Measurements from ENCODE around the gene VCAM1. TPM values are rescaled to one million over a fixed set of nuclear protein-coding genes. Genes with fewer than 3 reads are reported as not detected.
A peak's percentile ranks its signal among the peaks of the same experiment; 100 is the strongest.

Gene VCAM1
- total and polyA plus RNA-seq, 2 of the 4 experiments (the other 2 are of a cell fraction): 10.1 to 21.1 TPM

DNA sequence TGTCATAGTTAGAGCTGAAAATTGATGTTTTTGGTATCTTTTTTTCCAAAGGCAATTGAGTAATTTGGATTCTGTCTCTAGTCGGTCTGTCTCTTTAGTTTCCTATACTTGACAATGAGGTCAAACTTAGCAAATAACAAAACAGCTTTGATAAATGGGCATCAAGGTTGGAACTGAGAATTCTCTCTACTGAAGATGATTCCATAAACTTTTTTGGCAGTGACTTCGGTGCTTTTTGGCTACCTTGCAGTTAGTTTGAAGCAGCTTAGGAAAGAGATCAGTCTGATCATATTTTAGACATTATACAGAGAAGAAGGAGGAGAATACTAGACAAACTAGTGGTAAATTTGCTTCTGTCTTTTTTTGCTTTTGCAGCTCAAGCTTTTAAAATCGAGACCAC, 559 bp downstream of the VCAM1 start:
- peak overlapping the region; percentile 40; the same call in 1 of the 2 replicates for H4K91ac ChIP-seq (ENCODE audit: insufficient read depth, low read depth, low read length)
- H3K4ac ChIP-seq (ENCODE audit: low read depth, low read length): peak overlapping the region; percentile 64
- H2BK5ac ChIP-seq (ENCODE audit: low read depth, low read length, poor library complexity, severe bottlenecking): no peak overlapping the region
- ChIA-PET CTCF (interaction anchor here (1.2 kb wide), 1 partner anchor 49 kb away, joined by 3 read pairs; no protein-coding TSS in a partner anchor), POLR2A (ENCODE audit: unreplicated experiment) (no interaction called here)
- WGBS, 2 experiments (ENCODE audit: extremely low coverage in 2 of 2, insufficient read length in 1 of 2): no CpG with 5 or more reads among the region's 3 CpGs
- peak overlapping the region; percentile 24 to 82; a peak in 3 of 4 replicates for H4K8ac ChIP-seq (ENCODE audit: low read depth in 2 of 2, low read length in 2 of 2)
- DNase-seq: no peak
- intact Hi-C loops (cut with micrococcal nuclease): loop anchor here (2.0 to 5.0 kb wide), 3 partner anchors 49 to 188 kb away; no protein-coding TSS in a partner anchor
- TF ChIP-seq MAZ (IDR thresholded peaks at IDR 0.05; ENCODE audit: borderline replicate concordance, low read depth, low read length): no peak
- no peak for TF ChIP-seq SMC3 (IDR thresholded peaks at IDR 0.05; ENCODE audit: low read depth, low read length)
- TF ChIP-seq NFE2L2 (IDR thresholded peaks at IDR 0.05; ENCODE audit: low read depth, low read length): no peak
- TF ChIP-seq, protein P1, sequence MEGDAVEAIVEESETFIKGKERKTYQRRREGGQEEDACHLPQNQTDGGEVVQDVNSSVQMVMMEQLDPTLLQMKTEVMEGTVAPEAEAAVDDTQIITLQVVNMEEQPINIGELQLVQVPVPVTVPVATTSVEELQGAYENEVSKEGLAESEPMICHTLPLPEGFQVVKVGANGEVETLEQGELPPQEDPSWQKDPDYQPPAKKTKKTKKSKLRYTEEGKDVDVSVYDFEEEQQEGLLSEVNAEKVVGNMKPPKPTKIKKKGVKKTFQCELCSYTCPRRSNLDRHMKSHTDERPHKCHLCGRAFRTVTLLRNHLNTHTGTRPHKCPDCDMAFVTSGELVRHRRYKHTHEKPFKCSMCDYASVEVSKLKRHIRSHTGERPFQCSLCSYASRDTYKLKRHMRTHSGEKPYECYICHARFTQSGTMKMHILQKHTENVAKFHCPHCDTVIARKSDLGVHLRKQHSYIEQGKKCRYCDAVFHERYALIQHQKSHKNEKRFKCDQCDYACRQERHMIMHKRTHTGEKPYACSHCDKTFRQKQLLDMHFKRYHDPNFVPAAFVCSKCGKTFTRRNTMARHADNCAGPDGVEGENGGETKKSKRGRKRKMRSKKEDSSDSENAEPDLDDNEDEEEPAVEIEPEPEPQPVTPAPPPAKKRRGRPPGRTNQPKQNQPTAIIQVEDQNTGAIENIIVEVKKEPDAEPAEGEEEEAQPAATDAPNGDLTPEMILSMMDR (conservative IDR thresholded peaks at IDR 0.05; ENCODE audit: low read depth, low read length): no peak
- TF ChIP-seq, protein P2, sequence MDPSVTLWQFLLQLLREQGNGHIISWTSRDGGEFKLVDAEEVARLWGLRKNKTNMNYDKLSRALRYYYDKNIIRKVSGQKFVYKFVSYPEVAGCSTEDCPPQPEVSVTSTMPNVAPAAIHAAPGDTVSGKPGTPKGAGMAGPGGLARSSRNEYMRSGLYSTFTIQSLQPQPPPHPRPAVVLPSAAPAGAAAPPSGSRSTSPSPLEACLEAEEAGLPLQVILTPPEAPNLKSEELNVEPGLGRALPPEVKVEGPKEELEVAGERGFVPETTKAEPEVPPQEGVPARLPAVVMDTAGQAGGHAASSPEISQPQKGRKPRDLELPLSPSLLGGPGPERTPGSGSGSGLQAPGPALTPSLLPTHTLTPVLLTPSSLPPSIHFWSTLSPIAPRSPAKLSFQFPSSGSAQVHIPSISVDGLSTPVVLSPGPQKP (IDR thresholded peaks at IDR 0.05; ENCODE audit: borderline replicate concordance, low read depth, low read length): no peak
- TF ChIP-seq BHLHE40 (IDR thresholded peaks at IDR 0.05; ENCODE audit: low read depth, low read length): no peak
- TF ChIP-seq FOS (IDR thresholded peaks at IDR 0.05; ENCODE audit: low read depth, low read length): no peak
- no peak for TF ChIP-seq RAD21 (IDR thresholded peaks at IDR 0.05; ENCODE audit: low read length)
- no peak for TF ChIP-seq MXI1 (IDR thresholded peaks at IDR 0.05; ENCODE audit: borderline replicate concordance, low read depth, low read length)
- TF ChIP-seq CEBPB (IDR thresholded peaks at IDR 0.05; ENCODE audit: low read depth, low read length): no peak
- no peak for TF ChIP-seq POLR2A (IDR thresholded peaks at IDR 0.05; ENCODE audit: low read depth, low read length)
- TF ChIP-seq, protein P3, sequence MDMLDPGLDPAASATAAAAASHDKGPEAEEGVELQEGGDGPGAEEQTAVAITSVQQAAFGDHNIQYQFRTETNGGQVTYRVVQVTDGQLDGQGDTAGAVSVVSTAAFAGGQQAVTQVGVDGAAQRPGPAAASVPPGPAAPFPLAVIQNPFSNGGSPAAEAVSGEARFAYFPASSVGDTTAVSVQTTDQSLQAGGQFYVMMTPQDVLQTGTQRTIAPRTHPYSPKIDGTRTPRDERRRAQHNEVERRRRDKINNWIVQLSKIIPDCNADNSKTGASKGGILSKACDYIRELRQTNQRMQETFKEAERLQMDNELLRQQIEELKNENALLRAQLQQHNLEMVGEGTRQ (IDR thresholded peaks at IDR 0.05; ENCODE audit: low read depth, low read length): no peak
- no peak for TF ChIP-seq MAFK (IDR thresholded peaks at IDR 0.05; ENCODE audit: low read depth, low read length)
- no peak for TF ChIP-seq RCOR1 (IDR thresholded peaks at IDR 0.05; ENCODE audit: insufficient replicate concordance, low read length)
- no peak for TF ChIP-seq RFX5 (IDR thresholded peaks at IDR 0.05; ENCODE audit: low read depth, low read length)
- TF ChIP-seq CHD1 (IDR thresholded peaks at IDR 0.05; ENCODE audit: low read depth, low read length): no peak
- peak overlapping the region; percentile 55; the same call in 1 of the 2 replicates for H3K14ac ChIP-seq (replicated peaks; ENCODE audit: low read depth, low read length)
- no peaks in the 10 kb centered on the region for H3K9me3 ChIP-seq (ENCODE audit: control insufficient read depth, insufficient read depth, low read length)
- H3K18ac ChIP-seq (ENCODE audit: low read depth, low read length): peak overlapping the region; percentile 88
- peak overlapping the region; percentile 79; the same call in 1 of the 2 replicates for H3K27ac ChIP-seq (ENCODE audit: insufficient read depth, low read length)
- peak; percentile 4; the same call in 1 of the 2 replicates for ATAC-seq (ENCODE audit: low read depth)
- dilution Hi-C loops (cut with HindIII; ENCODE audit: low sequenced_read_pairs, unreplicated experiment): no loop called here
- H3K23ac ChIP-seq (ENCODE audit: low read depth, low read length): peak overlapping the region; percentile 90; the same call in 1 of the 2 replicates
- no peaks in the 10 kb centered on the region for H3K27me3 ChIP-seq (ENCODE audit: control insufficient read depth, insufficient read depth, low read length)
- H2AFZ ChIP-seq (replicated peaks; ENCODE audit: low read length, poor library complexity): no peak overlapping the region
- H3K4me3 ChIP-seq (ENCODE audit: insufficient read depth, low read depth, low read length): peak overlapping the region; percentile 43
- no peaks in the 10 kb centered on the region for H3K79me1 ChIP-seq (ENCODE audit: low read depth in 1 of 2, low read length in 2 of 2)
- no peaks in the 10 kb centered on the region for H4K20me1 ChIP-seq (ENCODE audit: insufficient read depth, low read length)
- peak overlapping the region; percentile 60; the same call in 1 of the 2 replicates for H2BK20ac ChIP-seq (ENCODE audit: low read depth, low read length)
- BruUV-seq (replicated peaks): TSS peak; percentile 96
- H2AK5ac ChIP-seq (ENCODE audit: low read depth, low read length): no peak overlapping the region
- H3K9ac ChIP-seq (ENCODE audit: low read depth, low read length): peak overlapping the region; percentile 86
- H3K4me2 ChIP-seq (ENCODE audit: low read depth, low read length): peak overlapping the region; percentile 92
- peak overlapping the region; percentile 75 for H2BK120ac ChIP-seq (ENCODE audit: low read depth, low read length)
- in situ Hi-C loops (cut with MboI; ENCODE audit: low sequenced_read_pairs): no loop called here
- peaks cover 2% of the 10 kb centered on the region; the same call in 1 of the 2 replicates for H3K36me3 ChIP-seq (ENCODE audit: control insufficient read depth, insufficient read depth, low read length)
- no peaks in the 10 kb centered on the region; the same call in 1 of the 2 replicates for H3K9me1 ChIP-seq (ENCODE audit: insufficient read depth, low read length)
- H2AK9ac ChIP-seq (replicated peaks; ENCODE audit: low read depth, low read length, poor library complexity): no peak overlapping the region
- 0 out of 3 replicates have a peak overlapping the region, but pooled peaks have one; percentile 13 for H2BK15ac ChIP-seq (ENCODE audit: low read depth, low read length)
- no peak overlapping the region for H3K56ac ChIP-seq (ENCODE audit: extremely low read depth, insufficient read depth, low read length)
- peaks cover 4% of the 10 kb centered on the region for H3K4me1 ChIP-seq (ENCODE audit: control insufficient read depth, insufficient read depth, low read length)
- H4K5ac ChIP-seq (ENCODE audit: low read depth, low read length): peak overlapping the region; percentile 96

Data from IMR-90 (cell line).